ENCODE data around the gene EIF2B5.
"Not testable (repeated sequence)": the region's sequence is repeated elsewhere in the genome, so short reads cannot be mapped to it uniquely, and the experiment has no call there.

Gene EIF2B5

DNA sequence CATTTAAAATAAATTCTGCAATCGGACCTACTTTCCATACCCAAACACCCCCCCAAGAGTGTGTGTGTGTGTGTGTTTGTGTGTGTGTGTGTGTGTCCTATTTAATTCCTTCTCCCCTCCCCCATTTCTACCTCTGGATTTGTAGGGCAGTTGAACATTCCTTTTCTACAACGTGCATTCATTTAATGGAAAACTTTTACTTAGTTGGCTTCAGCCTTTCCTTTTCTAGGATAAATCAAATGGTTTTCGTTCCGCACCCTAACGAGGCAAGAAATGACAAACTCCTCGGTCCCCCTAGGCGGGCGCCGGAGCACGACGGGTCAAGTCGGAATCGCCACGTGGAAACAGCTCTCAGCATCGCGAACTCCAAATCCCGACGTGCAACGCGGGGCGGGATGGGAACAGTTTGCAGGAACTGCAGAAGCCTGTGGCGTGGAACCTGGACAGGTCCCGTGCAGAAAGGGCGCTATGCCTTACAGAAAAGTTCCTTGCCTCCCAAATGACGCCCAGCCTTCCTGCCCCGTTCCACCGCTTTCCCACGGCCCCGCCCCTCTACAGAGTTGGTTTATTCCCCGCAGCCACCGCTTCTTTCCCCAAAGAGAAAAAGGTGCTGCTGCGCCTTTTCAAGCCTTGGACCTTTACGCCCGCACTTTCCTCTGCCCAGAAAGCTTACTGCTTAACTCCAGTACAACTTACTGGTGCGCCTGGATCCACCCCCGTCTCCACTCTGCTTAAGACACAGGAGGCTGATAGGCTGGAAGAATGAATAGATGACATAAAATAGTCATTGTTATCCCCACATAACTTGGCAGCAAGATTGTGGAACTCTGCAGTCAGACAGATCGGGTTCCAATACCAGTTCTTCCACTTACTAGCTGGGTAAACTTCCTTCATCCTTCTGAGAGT is 1.1 kb upstream of the EIF2B5 start:
- H3K36me3 ChIP-seq (ENCODE audit: insufficient read depth, low read length), result 0 out of 2 replicates have a peak, but pooled peaks cover 5% of the 10 kb centered on the region
- H3K9ac ChIP-seq (ENCODE audit: low read depth, low read length), result peak overlapping the region; percentile 93
- H3K4me1 ChIP-seq (ENCODE audit: insufficient read depth, low read length), result 0 out of 2 replicates have a peak, but pooled peaks cover 4% of the 10 kb centered on the region
- no peaks in the 10 kb centered on the region for H3K9me3 ChIP-seq (ENCODE audit: control insufficient read depth, insufficient read depth, low read length)

DNA sequence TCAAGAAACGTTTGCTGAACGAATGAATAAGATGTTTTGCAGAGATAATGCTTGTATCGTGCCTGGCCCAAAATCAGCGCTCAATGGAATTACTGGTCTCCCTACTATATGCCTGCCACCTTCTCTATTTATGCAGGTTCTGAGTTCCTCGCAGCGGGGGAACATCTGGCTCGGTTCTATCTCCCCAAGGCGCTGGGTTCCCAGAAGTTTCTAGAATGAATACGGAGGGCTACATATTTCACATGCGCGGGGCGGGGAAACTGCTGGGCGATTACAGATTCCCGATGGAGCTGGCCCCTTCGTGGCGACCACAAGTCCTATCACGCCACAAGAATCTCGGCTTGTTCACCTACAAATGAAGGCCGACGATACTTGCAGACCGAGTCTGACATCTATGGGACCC is 411 bp upstream of the EIF2B5 start:
- Histone ChIP-seq H3K9ac (ENCODE audit: low read depth, low read length) (peak overlapping the region; percentile 93), H3K36me3 (ENCODE audit: insufficient read depth, low read length) (0 out of 2 replicates have a peak, but pooled peaks cover 5% of the 10 kb centered on the region), H3K9me3 (ENCODE audit: control insufficient read depth, insufficient read depth, low read length) (no peaks in the 10 kb centered on the region), H3K4me1 (ENCODE audit: insufficient read depth, low read length) (0 out of 2 replicates have a peak, but pooled peaks cover 4% of the 10 kb centered on the region)

DNA sequence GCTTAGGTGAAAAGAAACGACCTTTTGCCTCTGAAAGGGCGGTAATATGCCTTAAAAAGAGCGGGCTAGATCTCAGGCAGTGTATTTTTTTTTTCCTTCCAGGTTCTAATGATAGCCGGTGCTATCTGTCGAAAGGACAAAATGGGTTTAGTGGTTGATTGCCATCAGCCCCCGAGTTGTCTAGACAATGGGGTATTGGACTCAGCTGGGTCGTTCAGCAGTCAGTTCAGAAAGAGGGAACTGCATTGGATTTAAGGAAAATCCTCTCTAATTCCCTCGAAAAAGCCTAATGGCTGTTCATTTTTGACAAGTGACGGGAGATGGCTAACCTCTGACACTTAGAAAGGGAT is 728 bp downstream of the EIF2B5 start:
- Histone ChIP-seq H3K9ac (ENCODE audit: low read depth, low read length) (peak overlapping the region; percentile 93), H3K4me1 (ENCODE audit: insufficient read depth, low read length) (0 out of 2 replicates have a peak, but pooled peaks cover 4% of the 10 kb centered on the region), H3K9me3 (ENCODE audit: control insufficient read depth, insufficient read depth, low read length) (no peaks in the 10 kb centered on the region), H3K36me3 (ENCODE audit: insufficient read depth, low read length) (peaks cover 10% of the 10 kb centered on the region)

DNA sequence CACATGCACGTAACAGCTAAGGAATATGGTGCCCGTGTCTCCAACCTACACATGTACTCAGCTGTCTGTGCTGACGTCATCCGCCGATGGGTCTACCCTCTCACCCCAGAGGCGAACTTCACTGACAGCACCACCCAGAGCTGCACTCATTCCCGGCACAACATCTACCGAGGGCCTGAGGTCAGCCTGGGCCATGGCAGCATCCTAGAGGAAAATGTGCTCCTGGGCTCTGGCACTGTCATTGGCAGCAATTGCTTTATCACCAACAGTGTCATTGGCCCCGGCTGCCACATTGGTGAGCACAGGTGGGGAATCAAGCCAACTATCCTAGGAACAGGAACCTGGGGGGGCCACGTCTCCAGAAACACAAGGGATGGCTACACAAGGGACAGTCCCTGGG is 5.3 kb downstream of the EIF2B5 start:
- Histone ChIP-seq H3K4me1 (ENCODE audit: insufficient read depth, low read length) (0 out of 2 replicates have a peak, but pooled peaks cover 4% of the 10 kb centered on the region), H3K36me3 (ENCODE audit: insufficient read depth, low read length) (peaks cover 22% of the 10 kb centered on the region), H3K9me3 (ENCODE audit: control insufficient read depth, insufficient read depth, low read length) (no peaks in the 10 kb centered on the region), H3K9ac (ENCODE audit: low read depth, low read length) (no peak overlapping the region)

DNA sequence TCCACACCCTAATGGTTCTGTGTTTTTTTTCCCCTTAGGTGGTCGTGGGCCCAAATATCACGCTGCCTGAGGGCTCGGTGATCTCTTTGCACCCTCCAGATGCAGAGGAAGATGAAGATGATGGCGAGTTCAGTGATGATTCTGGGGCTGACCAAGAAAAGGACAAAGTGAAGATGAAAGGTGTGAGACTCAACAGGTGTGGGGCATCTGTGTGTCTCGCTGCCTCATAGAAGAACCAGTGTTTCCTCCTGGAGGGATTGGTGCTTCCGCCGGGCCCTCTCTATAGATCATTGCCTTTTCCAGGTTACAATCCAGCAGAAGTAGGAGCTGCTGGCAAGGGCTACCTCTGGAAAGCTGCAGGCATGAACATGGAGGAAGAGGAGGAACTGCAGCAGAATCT is 7.0 kb downstream of the EIF2B5 start:
- Histone ChIP-seq H3K4me1 (ENCODE audit: insufficient read depth, low read length) (no peaks in the 10 kb centered on the region), H3K9me3 (ENCODE audit: control insufficient read depth, insufficient read depth, low read length) (no peaks in the 10 kb centered on the region), H3K9ac (ENCODE audit: low read depth, low read length) (no peak overlapping the region), H3K36me3 (ENCODE audit: insufficient read depth, low read length) (peaks cover 22% of the 10 kb centered on the region)

DNA sequence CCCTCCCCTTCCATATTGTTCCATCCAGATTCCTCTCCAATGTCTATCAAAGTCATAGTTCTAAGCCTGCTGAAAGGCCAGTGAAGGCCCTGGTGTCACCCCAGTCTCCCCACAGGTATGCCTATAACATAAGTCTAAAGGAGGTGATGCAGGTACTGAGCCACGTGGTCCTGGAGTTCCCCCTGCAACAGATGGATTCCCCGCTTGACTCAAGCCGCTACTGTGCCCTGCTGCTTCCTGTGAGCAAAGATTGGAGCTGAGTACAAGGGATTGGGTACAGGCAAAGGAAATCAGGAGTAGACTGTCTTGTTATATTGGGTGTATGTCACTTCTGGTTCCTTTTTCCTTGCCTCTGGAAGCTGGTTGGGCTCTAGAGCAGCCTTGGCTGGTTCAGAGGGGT is 8.2 kb downstream of the EIF2B5 start:
- no peak overlapping the region for H3K9ac ChIP-seq (ENCODE audit: low read depth, low read length)
- no peaks in the 10 kb centered on the region for H3K9me3 ChIP-seq (ENCODE audit: control insufficient read depth, insufficient read depth, low read length)
- H3K36me3 ChIP-seq (ENCODE audit: insufficient read depth, low read length), result peaks cover 17% of the 10 kb centered on the region
- no peaks in the 10 kb centered on the region for H3K4me1 ChIP-seq (ENCODE audit: insufficient read depth, low read length)

DNA sequence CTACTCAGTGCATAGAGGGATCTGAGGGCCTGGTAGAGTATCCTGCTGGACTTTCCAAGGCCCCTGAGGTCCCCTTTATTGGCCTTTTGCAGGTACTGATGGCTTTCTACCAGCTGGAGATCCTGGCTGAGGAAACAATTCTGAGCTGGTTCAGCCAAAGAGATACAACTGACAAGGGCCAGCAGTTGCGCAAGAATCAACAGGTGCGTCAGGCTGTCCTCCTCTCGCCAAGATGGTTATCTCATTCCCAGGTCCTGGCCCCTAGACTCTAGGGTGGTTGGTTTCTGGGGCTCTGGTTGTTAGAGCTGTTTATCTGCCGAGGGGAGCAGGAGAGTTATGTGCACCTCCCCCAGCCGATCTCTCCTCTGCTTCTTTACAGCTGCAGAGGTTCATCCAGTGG is 9.3 kb downstream of the EIF2B5 start:
- Histone ChIP-seq H3K36me3 (ENCODE audit: insufficient read depth, low read length) (peaks cover 17% of the 10 kb centered on the region), H3K4me1 (ENCODE audit: insufficient read depth, low read length) (no peaks in the 10 kb centered on the region), H3K9me3 (ENCODE audit: control insufficient read depth, insufficient read depth, low read length) (no peaks in the 10 kb centered on the region), H3K9ac (ENCODE audit: low read depth, low read length) (no peak overlapping the region)

DNA sequence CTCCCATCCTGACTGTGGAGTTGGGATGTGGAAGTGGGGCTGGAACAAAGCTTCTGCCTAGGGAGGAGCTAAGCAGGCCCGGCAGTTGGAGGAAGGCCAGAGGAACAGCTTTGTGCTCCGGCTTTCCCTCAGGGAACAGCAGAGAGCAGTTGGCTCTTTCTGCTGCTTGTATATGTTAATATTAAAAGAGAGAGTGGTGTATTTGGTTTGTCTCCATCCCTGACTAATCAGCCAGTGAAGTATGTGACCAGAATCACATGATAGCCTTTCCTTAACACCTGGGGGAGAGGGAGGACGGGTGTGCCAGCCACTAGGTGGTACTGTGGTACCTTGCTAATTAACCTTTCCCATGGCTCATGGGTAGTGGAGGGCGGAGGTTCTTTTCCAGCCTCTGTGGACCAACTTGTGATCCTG is 10.0 kb downstream of the EIF2B5 start:
- no peak overlapping the region for H3K9ac ChIP-seq (ENCODE audit: low read depth, low read length)
- H3K36me3 ChIP-seq (ENCODE audit: insufficient read depth, low read length), result peaks cover 17% of the 10 kb centered on the region

DNA sequence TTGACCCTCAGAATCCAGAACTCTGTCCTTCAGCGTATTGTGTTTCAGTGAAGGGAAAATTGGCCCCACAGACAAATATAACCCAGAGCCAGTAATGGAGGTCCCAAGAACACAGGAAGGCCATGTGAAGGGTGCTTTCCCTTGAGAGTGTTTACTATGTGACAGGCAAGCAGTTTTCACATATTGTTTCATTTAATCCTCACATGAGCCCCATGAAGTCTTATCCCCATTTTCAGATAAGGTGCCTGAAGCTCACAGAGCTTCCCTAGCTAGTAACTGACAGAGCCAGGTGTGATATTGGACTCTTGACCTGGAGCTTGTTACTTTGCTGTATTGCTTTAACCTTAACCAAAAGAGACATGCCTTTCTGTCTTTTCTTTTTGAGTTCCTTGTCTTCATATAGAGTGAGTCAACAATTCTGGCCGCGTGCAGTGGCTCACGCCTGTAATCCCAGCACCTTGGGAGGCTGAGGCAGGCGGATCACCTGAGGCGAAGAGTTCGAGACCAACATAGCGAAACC is 10.7 kb downstream of the EIF2B5 start:
- peaks cover 13% of the 10 kb centered on the region for H3K36me3 ChIP-seq (ENCODE audit: insufficient read depth, low read length)
- H3K9ac ChIP-seq (ENCODE audit: low read depth, low read length), result no peak overlapping the region
- no peaks in the 10 kb centered on the region; the same call in 1 of the 2 replicates for H3K4me1 ChIP-seq (ENCODE audit: insufficient read depth, low read length)
- H3K9me3 ChIP-seq (ENCODE audit: control insufficient read depth, insufficient read depth, low read length), result no peaks in the 10 kb centered on the region

More for the DNA sequence above, 10.0 kb downstream of the EIF2B5 start:
- Histone ChIP-seq H3K9me3 (ENCODE audit: control insufficient read depth, insufficient read depth, low read length) (no peaks in the 10 kb centered on the region), H3K4me1 (ENCODE audit: insufficient read depth, low read length) (no peaks in the 10 kb centered on the region; the same call in 1 of the 2 replicates)

DNA sequence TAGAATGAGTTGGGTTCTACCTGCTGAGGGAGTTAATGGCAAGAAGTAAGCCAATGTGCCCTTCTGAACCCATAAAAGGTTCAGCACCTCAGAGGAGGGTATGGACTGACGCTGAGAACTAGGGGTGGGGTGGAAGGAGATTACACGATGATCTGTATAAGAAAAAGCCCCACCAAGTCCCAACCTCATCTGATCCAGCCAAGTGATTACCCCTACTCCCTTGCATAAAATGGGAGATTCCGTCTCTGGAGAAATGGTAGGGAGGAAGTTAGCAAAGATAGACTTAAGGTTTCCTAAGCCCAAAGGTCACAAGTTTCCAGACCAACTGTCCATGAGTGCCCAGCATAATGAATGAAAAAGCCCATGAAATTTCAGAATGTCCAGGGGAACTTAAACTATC is 12.9 kb downstream of the EIF2B5 start:
- no peaks in the 10 kb centered on the region for H3K9me3 ChIP-seq (ENCODE audit: control insufficient read depth, insufficient read depth, low read length)
- peaks cover 3% of the 10 kb centered on the region for H3K36me3 ChIP-seq (ENCODE audit: insufficient read depth, low read length)
- no peaks in the 10 kb centered on the region; the same call in 1 of the 2 replicates for H3K4me1 ChIP-seq (ENCODE audit: insufficient read depth, low read length)
- no peak overlapping the region for H3K9ac ChIP-seq (ENCODE audit: low read depth, low read length)

DNA sequence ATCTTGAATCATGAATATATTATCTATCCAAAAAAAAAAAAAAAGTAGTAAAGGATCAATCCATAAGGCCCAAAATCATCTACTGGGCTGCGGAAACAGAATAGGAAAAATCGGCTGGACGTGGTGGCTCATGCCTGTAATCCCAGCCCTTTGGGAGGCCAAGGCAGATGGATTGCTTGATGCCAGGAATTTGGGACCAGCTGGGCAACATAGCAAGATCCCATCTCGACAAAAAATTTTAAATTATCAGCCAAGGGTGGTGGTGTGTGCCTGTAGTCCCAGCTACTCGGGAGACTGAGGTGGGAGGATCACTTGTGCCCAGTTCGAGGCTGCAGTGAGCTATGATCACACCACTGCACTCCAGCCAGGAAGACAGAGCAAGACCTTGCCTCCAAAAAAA is 14.0 kb downstream of the EIF2B5 start:
- Histone ChIP-seq H3K9me3 (ENCODE audit: control insufficient read depth, insufficient read depth, low read length) (no peaks in the 10 kb centered on the region), H3K36me3 (ENCODE audit: insufficient read depth, low read length) (no peaks in the 10 kb centered on the region), H3K4me1 (ENCODE audit: insufficient read depth, low read length) (no peaks in the 10 kb centered on the region; the same call in 1 of the 2 replicates), H3K9ac (ENCODE audit: low read depth, low read length) (no peak overlapping the region)

DNA sequence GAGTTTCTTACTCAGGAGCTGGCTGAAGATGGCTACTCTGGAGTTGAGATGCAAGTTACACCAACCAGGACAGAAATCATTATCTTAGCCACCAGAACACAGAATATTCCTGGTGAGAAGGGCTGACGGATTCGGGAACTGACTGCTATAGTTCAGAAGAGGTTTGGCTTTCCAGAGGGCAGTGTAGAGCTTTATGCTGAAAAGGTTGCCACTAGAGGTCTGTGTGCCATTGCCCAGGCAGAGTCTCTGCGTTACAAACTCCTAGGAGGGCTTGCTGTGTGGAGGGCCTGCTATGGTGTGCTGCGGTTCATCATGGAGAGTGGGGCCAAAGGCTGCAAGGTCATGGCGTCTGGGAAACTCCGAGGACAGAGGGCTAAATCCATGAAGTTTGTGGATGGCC is 14.6 kb downstream of the EIF2B5 start:
- not testable (repeated sequence) for H3K36me3 ChIP-seq (ENCODE audit: insufficient read depth, low read length); H3K9ac ChIP-seq (ENCODE audit: low read depth, low read length); H3K4me1 ChIP-seq (ENCODE audit: insufficient read depth, low read length); H3K9me3 ChIP-seq (ENCODE audit: control insufficient read depth, insufficient read depth, low read length)

DNA sequence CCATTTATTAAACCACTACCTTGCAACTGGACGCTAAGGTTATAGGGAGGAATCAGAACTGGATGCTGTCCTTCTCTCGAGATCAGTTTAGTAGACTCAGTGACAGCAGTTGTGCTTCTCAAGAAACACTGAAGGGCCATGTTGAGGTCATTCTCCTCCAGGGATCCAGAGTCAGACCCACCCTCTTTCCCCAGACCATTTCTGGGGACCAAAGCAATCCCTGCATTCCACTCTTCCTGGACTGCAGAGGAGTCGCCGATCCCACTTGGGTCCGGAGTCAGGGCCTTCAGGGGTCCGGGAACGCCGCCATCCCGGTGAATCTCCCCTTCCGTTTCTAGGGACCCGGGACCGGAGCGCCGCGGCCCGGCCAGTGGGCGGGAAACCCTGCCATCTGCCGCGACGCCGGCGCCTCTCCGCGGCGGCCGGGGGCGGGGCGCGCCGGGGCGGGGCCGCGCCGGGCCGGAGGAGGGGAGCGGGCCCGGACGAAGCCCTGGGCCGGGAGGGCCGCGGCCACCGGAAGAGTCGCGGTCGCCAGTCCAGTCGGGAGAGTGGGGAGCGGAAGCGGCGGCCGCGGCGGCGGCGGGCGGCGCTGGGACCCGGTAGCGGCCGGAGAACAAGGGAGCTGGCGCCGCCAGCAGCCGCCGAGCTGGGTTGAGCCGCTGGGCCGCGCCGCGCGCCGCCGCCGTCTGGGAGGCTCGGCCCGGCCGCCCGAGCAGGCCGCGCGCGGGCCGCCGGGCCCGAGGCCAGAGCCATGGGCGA is 19.9 kb downstream of the EIF2B5 start, which contains the start of gene DVL3:
DVL3 (plus strand) TSS at position 493 of the 759 bp plus-strand sequence; CDS start at position 752, 259 bp downstream.
- Histone ChIP-seq H3K4me1 (ENCODE audit: insufficient read depth, low read length) (peaks cover 7% of the 10 kb centered on the region; the same call in 1 of the 2 replicates), H3K36me3 (ENCODE audit: insufficient read depth, low read length) (no peaks in the 10 kb centered on the region), H3K9ac (ENCODE audit: low read depth, low read length) (peak within 1 kb of the TSS; percentile 99), H3K9me3 (ENCODE audit: control insufficient read depth, insufficient read depth, low read length) (no peaks in the 10 kb centered on the region)
